OCI-LY1 (cell line): ENCODE data around the gene RHOD.

ENCODE experiments used
- H2AFZ ChIP-seq: fragments of 200-600 bp; sonication (generic), shearing (Covaris generic); 2 replicates; pipeline ENCODE4 v1.6.0; 2014; ENCODE audit warnings: antibody characterized with exemption, mild to moderate bottlenecking, low read length
- H3F3A ChIP-seq: fragments of 200-600 bp; sonication (generic), shearing (Covaris generic); 2 replicates; pipeline ENCODE4 v1.6.0; 2014; ENCODE audit warnings: mild to moderate bottlenecking, antibody characterized with exemption, low read length, moderate library complexity; ENCODE audit not compliant: insufficient read depth
- H3K27ac ChIP-seq: fragments of 200-600 bp; sonication (generic); 2 replicates; pipeline ENCODE4 v1.5.1; 2014; ENCODE audit warnings: low read length, mixed run types, mild to moderate bottlenecking, low read depth; ENCODE audit not compliant: poor library complexity, severe bottlenecking
- H3K27me3 ChIP-seq: fragments of 200-600 bp; sonication (generic); 2 replicates; pipeline ENCODE4 v1.6.0; 2014; ENCODE audit warnings: antibody characterized with exemption, mild to moderate bottlenecking, low read length, moderate library complexity; ENCODE audit not compliant: insufficient read depth
- H3K36me3 ChIP-seq: fragments of 200-600 bp; sonication (generic); 2 replicates; pipeline ENCODE4 v1.6.1; 2014; ENCODE audit warnings: mild to moderate bottlenecking, antibody characterized with exemption, low read length, moderate library complexity, mixed read lengths; ENCODE audit not compliant: insufficient read depth
- H3K4me1 ChIP-seq: fragments of 200-600 bp; sonication (generic); 2 replicates; pipeline ENCODE4 v1.5.1; 2014; ENCODE audit warnings: mild to moderate bottlenecking, low read length, moderate library complexity; ENCODE audit not compliant: insufficient read depth, severe bottlenecking
- H3K4me2 ChIP-seq: fragments of 200-600 bp; sonication (generic), shearing (Covaris generic); 2 replicates; pipeline ENCODE4 v1.6.1; 2014; ENCODE audit warnings: low read length
- H3K4me3 ChIP-seq: fragments of 200-600 bp; sonication (generic); 2 replicates; pipeline ENCODE4 v1.5.1; 2014; ENCODE audit warnings: low read length, low read depth, mild to moderate bottlenecking, mixed read lengths; ENCODE audit not compliant: poor library complexity, severe bottlenecking
- H3K79me2 ChIP-seq: fragments of 200-600 bp; shearing (Covaris generic); 2 replicates; pipeline ENCODE4 v1.6.1; 2016; ENCODE audit warnings: mixed run types, low read length, mixed read lengths; ENCODE audit not compliant: insufficient read depth
- H3K9ac ChIP-seq: fragments of 200-600 bp; sonication (generic), shearing (Covaris generic); 2 replicates; pipeline ENCODE4 v1.6.1; 2014; ENCODE audit warnings: mild to moderate bottlenecking, low read length, mixed read lengths
- H3K9me2 ChIP-seq: fragments of 200-600 bp; sonication (generic), shearing (Covaris generic); 2 replicates; pipeline ENCODE4 v1.6.1; 2014; ENCODE audit warnings: low read depth, mild to moderate bottlenecking, low read length, mixed read lengths
- H3K9me3 ChIP-seq: fragments of 200-600 bp; shearing (Covaris generic); 2 replicates; pipeline ENCODE4 v1.6.1; 2014; ENCODE audit warnings: low read length, mixed read lengths
- H4K20me1 ChIP-seq: fragments of 200-600 bp; sonication (generic), shearing (Covaris generic); 2 replicates; pipeline ENCODE4 v1.6.0; 2016; ENCODE audit warnings: mild to moderate bottlenecking, low read length; ENCODE audit not compliant: insufficient read depth
- CTCF ChIP-seq: fragments of 200-600 bp; sonication (generic), shearing (Covaris generic); IDR thresholded peaks from 2 replicates; pipeline ENCODE4 v1.5.1; 2017; ENCODE audit warnings: mild to moderate bottlenecking, antibody characterized with exemption, low read length, moderate library complexity, mixed read lengths
- EZH2 ChIP-seq: fragments of 200-600 bp; sonication (generic), shearing (Covaris generic); IDR thresholded peaks from 2 replicates; pipeline ENCODE4 v1.8.0; 2017; ENCODE audit warnings: borderline replicate concordance, mixed run types, mild to moderate bottlenecking, antibody characterized with exemption, low read length, moderate library complexity, mixed read lengths

The RHOD gene

GRCh38 chr11:67043572-67044349 lies 12.9 kb upstream of the RHOD start:
- no peak overlapping the region for H3K4me2 ChIP-seq
- H2AFZ ChIP-seq: no peak overlapping the region
- no peaks in the 10 kb centered on the region for H3K79me2 ChIP-seq
- H3K4me3 ChIP-seq: no peak overlapping the region
- no peaks in the 10 kb centered on the region for H3K9me2 ChIP-seq
- TF ChIP-seq CTCF (no peak), EZH2 (no peak)
- H3K9me3 ChIP-seq: no peaks in the 10 kb centered on the region
- H3K27me3 ChIP-seq: peaks cover 23% of the 10 kb centered on the region
- H3K27ac ChIP-seq: no peak overlapping the region
- H3K9ac ChIP-seq: no peak overlapping the region
- H3F3A ChIP-seq: no peaks in the 10 kb centered on the region
- H4K20me1 ChIP-seq: no peaks in the 10 kb centered on the region
- no peaks in the 10 kb centered on the region for H3K36me3 ChIP-seq
- H3K4me1 ChIP-seq: no peaks in the 10 kb centered on the region

GRCh38 chr11:67044496-67044895 lies 12.2 kb upstream of the RHOD start:
- no peak overlapping the region for H3K9ac ChIP-seq
- H3K4me2 ChIP-seq: no peak overlapping the region

GRCh38 chr11:67045314-67045713 lies 11.3 kb upstream of the RHOD start:
- H3K27ac ChIP-seq: no peak overlapping the region
- no peak overlapping the region for H3K4me2 ChIP-seq

More at GRCh38 chr11:67044496-67044895, 12.2 kb upstream of the RHOD start:
- no peaks in the 10 kb centered on the region for H4K20me1 ChIP-seq
- H2AFZ ChIP-seq: no peak overlapping the region
- H3F3A ChIP-seq: no peaks in the 10 kb centered on the region
- H3K79me2 ChIP-seq: no peaks in the 10 kb centered on the region
- TF ChIP-seq CTCF: peak; percentile 35; the same call in 1 of the 2 replicates
- no peak for TF ChIP-seq EZH2
- no peaks in the 10 kb centered on the region for H3K9me2 ChIP-seq
- no peaks in the 10 kb centered on the region for H3K36me3 ChIP-seq
- H3K27ac ChIP-seq: no peak overlapping the region
- no peaks in the 10 kb centered on the region for H3K9me3 ChIP-seq
- H3K4me3 ChIP-seq: no peak overlapping the region
- no peaks in the 10 kb centered on the region for H3K4me1 ChIP-seq
- peaks cover 23% of the 10 kb centered on the region for H3K27me3 ChIP-seq

More at GRCh38 chr11:67045314-67045713, 11.3 kb upstream of the RHOD start:
- Histone ChIP-seq H3K9me2 (no peaks in the 10 kb centered on the region), H3K79me2 (no peaks in the 10 kb centered on the region), H3K9ac (no peak overlapping the region), H4K20me1 (no peaks in the 10 kb centered on the region), H3K4me3 (no peak overlapping the region), H3K27me3 (peaks cover 18% of the 10 kb centered on the region), H3K36me3 (no peaks in the 10 kb centered on the region), H3K4me1 (no peaks in the 10 kb centered on the region), H2AFZ (no peak overlapping the region), H3F3A (no peaks in the 10 kb centered on the region), H3K9me3 (no peaks in the 10 kb centered on the region)
- TF ChIP-seq CTCF (no peak), EZH2 (no peak)
